H1 (cell line): ENCODE measurements around the gene INAVA. TPM values are rescaled to one million over a fixed set of nuclear protein-coding genes. Genes with fewer than 3 reads are reported as not detected.

Experiments
- CTCF ChIA-PET: fragments of 300-600 bp; sonication (Branson Sonifier 250); formaldehyde crosslinking; loops from one replicate; lab custom pipeline; 2021; ENCODE audit not compliant: partially characterized antibody; lab: Charles Lee
- POLR2A ChIA-PET: fragments of 300-600 bp; sonication (Branson Sonifier 250); formaldehyde crosslinking; loops from one replicate; lab custom pipeline; 2021; ENCODE audit warnings: inconsistent platforms; ENCODE audit not compliant: partially characterized antibody; lab: Charles Lee
- DNase-seq, 2 experiments: peaks; one replicate each; pipeline versions ENCODE4 v3.0.0 to v3.0.0-alpha.2; 2010 to 2022; ENCODE audit warnings: low spot score in 2 of 2, low read depth in 1 of 2, mixed read lengths in 1 of 2
- FAIRE-seq: peaks from 2 replicates; lab custom pipeline; 2011; peaks lifted over from hg19 to GRCh38; lab: Jason Lieb, UNC
- H2AFZ ChIP-seq: 2 replicates; pipeline ENCODE4 v1.8.1; 2012; ENCODE audit warnings: low read length, inconsistent platforms
- H2AK5ac ChIP-seq: 2 replicates; pipeline ENCODE4 v1.6.1; 2013; ENCODE audit warnings: low read depth, low read length
- H2BK120ac ChIP-seq: replicated peaks from 2 replicates; pipeline ENCODE3; 2013; ENCODE audit warnings: low read depth, low read length, inconsistent platforms
- H2BK12ac ChIP-seq: 2 replicates; pipeline ENCODE4 v1.6.1; 2013; ENCODE audit warnings: low read depth, low read length
- H2BK15ac ChIP-seq: 2 replicates; pipeline ENCODE4 v1.6.1; 2013; ENCODE audit warnings: low read length
- H2BK20ac ChIP-seq: 2 replicates; pipeline ENCODE4 v1.6.1; 2013; ENCODE audit warnings: low read length
- H2BK5ac ChIP-seq: 2 replicates; pipeline ENCODE4 v1.6.1; 2013; ENCODE audit warnings: low read depth, low read length
- H3K14ac ChIP-seq: 2 replicates; pipeline ENCODE4 v1.6.1; 2013; ENCODE audit warnings: inconsistent platforms; ENCODE audit not compliant: insufficient read length
- H3K18ac ChIP-seq: 2 replicates; pipeline ENCODE4 v1.6.1; 2013; ENCODE audit warnings: low read length; ENCODE audit errors: extremely low read depth
- H3K23ac ChIP-seq: 2 replicates; pipeline ENCODE4 v1.6.1; 2013; ENCODE audit warnings: inconsistent platforms; ENCODE audit not compliant: insufficient read length
- H3K23me2 ChIP-seq: 2 replicates; pipeline ENCODE4 v1.6.1; 2013; ENCODE audit warnings: low read depth, low read length
- H3K27ac ChIP-seq: 2 replicates; pipeline ENCODE4 v1.6.1; 2011; ENCODE audit warnings: low read depth, low read length, inconsistent platforms
- H3K27me3 ChIP-seq, 4 experiments: replicated peaks in 1 of 4; 1 replicate in 1 of 4; 2 replicates in 3 of 4; pipeline versions ENCODE4 v1.6.1 to v1.8.1; 2011 to 2013; ENCODE audit warnings: low read length in 3 of 4, mild to moderate bottlenecking in 3 of 4, inconsistent platforms in 2 of 4, mixed read lengths in 2 of 4, moderate library complexity in 1 of 4; ENCODE audit not compliant: control insufficient read depth in 3 of 4, insufficient read depth in 3 of 4; ENCODE audit errors: extremely low read depth in 1 of 4
- H3K36me3 ChIP-seq, 4 experiments: 2 replicates each; pipeline versions ENCODE4 v1.6.1 to v1.8.1; 2011 to 2013; ENCODE audit warnings: mild to moderate bottlenecking in 4 of 4, low read length in 3 of 4, moderate library complexity in 2 of 4, control low read depth in 1 of 4, inconsistent platforms in 1 of 4; ENCODE audit not compliant: insufficient read depth in 4 of 4, control insufficient read depth in 2 of 4
- H3K4ac ChIP-seq: replicated peaks from 2 replicates; pipeline ENCODE3; 2013; ENCODE audit warnings: low read length, low read depth, mixed read lengths, inconsistent platforms; ENCODE audit not compliant: insufficient read length
- H3K4me1 ChIP-seq, 4 experiments: replicated peaks in 1 of 4; 1 replicate in 1 of 4; 2 replicates in 3 of 4; pipeline versions ENCODE4 v1.6.1 to v1.8.1; 2011 to 2013; ENCODE audit warnings: low read length in 3 of 4, inconsistent platforms in 2 of 4, mixed read lengths in 1 of 4; ENCODE audit not compliant: insufficient read depth in 4 of 4, control insufficient read depth in 3 of 4
- H3K4me2 ChIP-seq, 2 experiments: 2 replicates each; pipeline versions ENCODE4 v1.6.1 to v1.8.1; 2011 to 2013; ENCODE audit warnings: low read depth in 2 of 2, low read length in 2 of 2, control low read depth in 1 of 2, inconsistent platforms in 1 of 2, mild to moderate bottlenecking in 1 of 2; ENCODE audit not compliant: insufficient read depth in 1 of 2
- H3K4me3 ChIP-seq, 4 experiments: fragments of 200-600, 300-600 bp in 1 of 4; sonication (generic), shearing (Covaris generic), sonication (Bioruptor Twin) in 1 of 4; 2 replicates each; pipeline versions ENCODE4 v1.5.1 to v1.8.1; 2011 to 2016; ENCODE audit warnings: low read length in 4 of 4, low read depth in 3 of 4, control low read depth in 2 of 4, inconsistent platforms in 2 of 4, mild to moderate bottlenecking in 2 of 4, mixed read lengths in 1 of 4, moderate library complexity in 1 of 4; ENCODE audit not compliant: insufficient read depth in 2 of 4; ENCODE audit errors: extremely low read depth in 1 of 4
- H3K56ac ChIP-seq: replicated peaks from 2 replicates; pipeline ENCODE3; 2013; ENCODE audit warnings: low read depth, mild to moderate bottlenecking, mixed read lengths, low read length, inconsistent platforms; ENCODE audit not compliant: insufficient read length
- H3K79me1 ChIP-seq: 2 replicates; pipeline ENCODE4 v1.6.1; 2013; ENCODE audit warnings: low read depth, low read length, control low read depth
- H3K79me2 ChIP-seq, 2 experiments: 2 replicates each; pipeline versions ENCODE4 v1.6.1 to v1.8.1; 2012 to 2013; ENCODE audit warnings: low read length in 2 of 2, mild to moderate bottlenecking in 2 of 2, inconsistent platforms in 1 of 2; ENCODE audit not compliant: insufficient read depth in 2 of 2, control insufficient read depth in 1 of 2
- H3K9ac ChIP-seq, 4 experiments: replicated peaks in 1 of 4; 1 replicate in 1 of 4; 2 replicates in 3 of 4; pipeline versions ENCODE4 v1.6.1 to v1.8.1; 2011 to 2013; ENCODE audit warnings: low read depth in 3 of 4, low read length in 3 of 4, control low read depth in 2 of 4, mild to moderate bottlenecking in 2 of 4, moderate library complexity in 2 of 4, inconsistent platforms in 1 of 4; ENCODE audit errors: extremely low read depth in 1 of 4
- H3K9me3 ChIP-seq, 2 experiments: 2 replicates each; pipeline versions ENCODE4 v1.6.1 to v1.8.1; 2012 to 2013; ENCODE audit warnings: mild to moderate bottlenecking in 2 of 2, moderate library complexity in 2 of 2, control low read depth in 1 of 2, inconsistent platforms in 1 of 2, low read depth in 1 of 2, low read length in 1 of 2, mixed read lengths in 1 of 2; ENCODE audit not compliant: insufficient read depth in 2 of 2
- H4K20me1 ChIP-seq, 2 experiments: replicated peaks in 1 of 2; 2 replicates each; pipeline versions ENCODE3 to v1.8.1; 2011 to 2013; ENCODE audit warnings: inconsistent platforms in 2 of 2, low read length in 2 of 2, mild to moderate bottlenecking in 1 of 2; ENCODE audit not compliant: insufficient read depth in 2 of 2, control insufficient read depth in 1 of 2
- H4K5ac ChIP-seq: 2 replicates; pipeline ENCODE4 v1.6.1; 2013; ENCODE audit warnings: low read length, low read depth, mixed read lengths, inconsistent platforms; ENCODE audit not compliant: insufficient read length
- H4K8ac ChIP-seq: 2 replicates; pipeline ENCODE4 v1.8.0; 2013; ENCODE audit warnings: mild to moderate bottlenecking, moderate library complexity, low read length, inconsistent platforms; ENCODE audit not compliant: insufficient read depth; ENCODE audit errors: extremely low read depth
- H4K91ac ChIP-seq: replicated peaks from 2 replicates; pipeline ENCODE3; 2013; ENCODE audit warnings: low read length, mixed read lengths, inconsistent platforms; ENCODE audit not compliant: insufficient read length
- TAF1 ChIP-seq: IDR thresholded peaks from 2 replicates; pipeline ENCODE4 v1.6.1; 2011; ENCODE audit warnings: mild to moderate bottlenecking, low read depth, low read length
- WGBS, 2 experiments: shearing (Covaris generic) in 1 of 2; methylation state at CpG; one replicate each; pipeline versions ENCODE4 v1.1.6 to v1.1.7; 2013 to 2015; ENCODE audit warnings: low lambda C conversion rate in 2 of 2, mixed read lengths in 2 of 2, inconsistent platforms in 1 of 2, low coverage in 1 of 2, missing lambda C conversion rate in 1 of 2; ENCODE audit not compliant: insufficient replicate concordance in 2 of 2, insufficient coverage in 1 of 2, insufficient read length in 1 of 2; ENCODE audit errors: extremely low coverage in 1 of 2, missing lambda C conversion rate in 1 of 2; 5-methylcytosine and 5-hydroxymethylcytosine counted together
- polyA plus RNA-seq, 7 experiments: library from polyadenylated mRNA; depleted of rRNA in 3 of 7; stranded (reverse) in 5 of 7; unstranded in 2 of 7; fragments of >200 nt in 5 of 7; fragments of 200-250 nt in 2 of 7; gene quantifications; 1 replicate in 5 of 7; 2 replicates in 1 of 7; 4 replicates in 1 of 7; pipeline versions ENCODE4 v1.2.1 to v1.2.3, GENCODE V29; 2011 to 2013; ENCODE audit warnings: missing spikeins in 2 of 7, mixed read lengths in 2 of 7
- total RNA-seq: library from RNA; stranded (reverse); fragmentation: NEBNext Ultra II Directional; extraction: Animal tissue kit (Norgen Biotek cat#: 25700); gene quantifications from 2 replicates; pipeline ENCODE4 v1.2.1, GENCODE V29; 2021

Gene INAVA
- total and polyA plus RNA-seq, 2 of the 8 experiments (the other 6 are each of a cell fraction or from before 2014, with no cell fraction given) = 46.8 to 49.3 TPM

DNA sequence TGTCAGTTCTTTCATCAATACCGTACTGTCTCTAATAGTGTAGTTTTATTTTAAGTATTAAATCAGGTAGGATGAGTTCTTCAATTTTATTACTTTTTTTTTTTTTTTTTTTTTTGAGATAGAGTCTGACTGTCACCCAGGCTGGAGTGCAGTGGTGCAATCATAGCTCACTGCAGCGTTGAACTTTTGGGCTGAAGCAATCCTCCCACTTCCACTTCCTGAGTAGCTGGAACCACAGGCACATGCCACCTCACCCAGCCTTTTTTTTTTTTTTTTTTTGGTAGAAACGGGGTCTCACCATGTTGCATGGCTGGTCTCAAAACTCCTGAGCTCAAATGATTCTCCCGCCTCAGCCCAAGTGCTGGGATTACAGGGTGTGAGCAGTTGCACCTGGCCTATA, 44.3 kb downstream of the INAVA start:
- no peak overlapping the region for H2BK12ac ChIP-seq
- H3K4ac ChIP-seq = no peak overlapping the region
- H2BK15ac ChIP-seq = no peak overlapping the region
- no peak overlapping the region for H3K18ac ChIP-seq
- FAIRE-seq = no peak
- no peaks in the 10 kb centered on the region for H3K79me2 ChIP-seq
- no peak overlapping the region for H3K9ac ChIP-seq
- H3K27ac ChIP-seq = no peak overlapping the region
- no peaks in the 10 kb centered on the region for H3K4me1 ChIP-seq
- no peak overlapping the region for H4K91ac ChIP-seq
- H2AK5ac ChIP-seq = no peak overlapping the region
- H3K27me3 ChIP-seq = no peaks in the 10 kb centered on the region
- H2BK5ac ChIP-seq = no peak overlapping the region
- no peaks in the 10 kb centered on the region for H3K23me2 ChIP-seq
- H3K9me3 ChIP-seq = no peaks in the 10 kb centered on the region
- no peak overlapping the region for H4K8ac ChIP-seq
- no peak for DNase-seq
- no peaks in the 10 kb centered on the region for H3K79me1 ChIP-seq
- H3K4me3 ChIP-seq = no peak overlapping the region
- no peaks in the 10 kb centered on the region for H4K20me1 ChIP-seq
- CTCF ChIA-PET = interaction anchor here (0.6 to 0.7 kb wide), 3 partner anchors 59 to 891 kb away, joined by 3 to 4 read pairs (median 3); no protein-coding TSS in a partner anchor
- H2AFZ ChIP-seq = no peak overlapping the region
- WGBS, 2 experiments = 62% methylated on average over 3 of the region's 4 CpGs; no CpG with 5 or more reads in 1 of the 2 experiments
- H2BK120ac ChIP-seq = no peak overlapping the region
- no peak overlapping the region for H3K14ac ChIP-seq
- H4K5ac ChIP-seq = no peak overlapping the region
- H3K4me2 ChIP-seq = no peak overlapping the region
- no peak overlapping the region for H2BK20ac ChIP-seq
- no peak overlapping the region for H3K56ac ChIP-seq
- POLR2A ChIA-PET = no interaction called here
- no peaks in the 10 kb centered on the region for H3K36me3 ChIP-seq
- H3K23ac ChIP-seq = no peak overlapping the region
- TF ChIP-seq TAF1 = no peak
